ENCODE results near the gene COL5A3. TPM values are rescaled to one million over a fixed set of nuclear protein-coding genes. Genes with fewer than 3 reads are reported as not detected.

The COL5A3 gene
- total and polyA plus RNA-seq, 2 experiments from 2014 or later = 1.0 to 1.2 TPM

DNA sequence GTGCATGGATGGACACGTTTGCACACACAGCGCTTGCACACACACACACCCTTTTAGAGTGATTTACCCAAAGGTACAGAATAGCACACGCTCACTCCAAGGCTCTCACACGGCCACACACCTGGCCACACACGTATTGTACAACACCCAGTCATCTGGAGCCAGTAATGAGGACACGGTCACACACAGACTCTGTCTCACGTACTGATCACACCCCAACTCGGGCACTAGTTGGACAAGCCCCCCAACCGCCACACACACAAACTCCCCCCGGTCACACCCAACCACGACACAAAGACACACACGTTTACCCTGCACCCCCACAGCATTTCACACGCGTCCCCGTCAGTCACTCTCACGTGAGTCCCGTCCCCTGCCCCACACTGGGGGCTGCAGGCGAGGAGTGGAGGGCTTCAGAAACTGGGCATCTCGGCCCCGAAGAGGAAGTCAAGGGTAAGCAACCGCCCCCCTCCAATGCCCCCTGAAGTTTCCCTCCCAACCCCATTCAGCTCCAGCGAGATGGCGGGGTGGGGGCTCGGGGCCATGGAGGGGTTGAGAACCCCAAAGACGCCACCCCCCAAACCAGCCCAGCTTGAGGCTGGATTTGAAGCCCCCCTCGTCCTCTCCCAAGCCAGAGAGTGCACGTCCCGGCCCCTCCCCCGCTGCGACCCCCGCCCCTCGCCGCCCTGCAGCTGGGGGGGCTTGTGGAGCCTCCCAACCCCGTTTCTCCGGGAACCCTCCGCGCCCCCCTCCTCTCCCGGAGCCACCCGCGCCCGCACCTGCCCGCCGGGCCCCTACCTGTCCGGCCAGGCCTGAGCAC lies 74.6 kb downstream of the COL5A3 start:
- Mint-ChIP-seq H3K36me3 (ENCODE audit: low read depth) (peaks cover 8% of the 10 kb centered on the region), H3K4me1 (peaks cover 29% of the 10 kb centered on the region), H3K4me3 (peak overlapping the region; percentile 92), H3K27me3 (ENCODE audit: insufficient read depth, low read depth, poor library complexity) (peaks cover 23% of the 10 kb centered on the region), H3K9me3 (peaks cover under 1% of the 10 kb centered on the region; the same call in 1 of the 3 replicates), H3K27ac (peak overlapping the region; percentile 77)
- ATAC-seq = peak; percentile 1; the same call in 2 of the 3 replicates
- peaks cover 13% of the 10 kb centered on the region for H3K4me1 ChIP-seq (ENCODE audit: insufficient read depth)
- peaks cover 39% of the 10 kb centered on the region for H3K79me2 ChIP-seq (replicated peaks; ENCODE audit: insufficient read depth)
- peak; percentile 9 for TF ChIP-seq POLR2AphosphoS5 (IDR thresholded peaks at IDR 0.05; ENCODE audit: low read depth)
- TF ChIP-seq, protein P1, sequence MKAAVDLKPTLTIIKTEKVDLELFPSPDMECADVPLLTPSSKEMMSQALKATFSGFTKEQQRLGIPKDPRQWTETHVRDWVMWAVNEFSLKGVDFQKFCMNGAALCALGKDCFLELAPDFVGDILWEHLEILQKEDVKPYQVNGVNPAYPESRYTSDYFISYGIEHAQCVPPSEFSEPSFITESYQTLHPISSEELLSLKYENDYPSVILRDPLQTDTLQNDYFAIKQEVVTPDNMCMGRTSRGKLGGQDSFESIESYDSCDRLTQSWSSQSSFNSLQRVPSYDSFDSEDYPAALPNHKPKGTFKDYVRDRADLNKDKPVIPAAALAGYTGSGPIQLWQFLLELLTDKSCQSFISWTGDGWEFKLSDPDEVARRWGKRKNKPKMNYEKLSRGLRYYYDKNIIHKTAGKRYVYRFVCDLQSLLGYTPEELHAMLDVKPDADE (IDR thresholded peaks at IDR 0.05) = no peak
- peak overlapping the region; percentile 45; the same call in 1 of the 2 replicates for H3K27ac ChIP-seq (ENCODE audit: low read depth)
- peak overlapping the region; percentile 90 for H3K4me2 ChIP-seq
- H3K4me3 ChIP-seq = peak overlapping the region; percentile 93
- peaks cover 29% of the 10 kb centered on the region for H4K20me1 ChIP-seq (replicated peaks; ENCODE audit: insufficient read depth)
- H3K36me3 ChIP-seq (ENCODE audit: insufficient read depth) = no peaks in the 10 kb centered on the region
- peak; percentile 44 for DNase-seq (ENCODE audit: low spot score)
- peaks cover 5% of the 10 kb centered on the region; the same call in 1 of the 2 replicates for H3K9me2 ChIP-seq (ENCODE audit: insufficient read depth)
- H2AFZ ChIP-seq = no peak overlapping the region
- peaks cover 9% of the 10 kb centered on the region; the same call in 1 of the 2 replicates for H3F3A ChIP-seq (replicated peaks; ENCODE audit: low read depth)
- H3K27me3 ChIP-seq (ENCODE audit: insufficient read depth) = no peaks in the 10 kb centered on the region

DNA sequence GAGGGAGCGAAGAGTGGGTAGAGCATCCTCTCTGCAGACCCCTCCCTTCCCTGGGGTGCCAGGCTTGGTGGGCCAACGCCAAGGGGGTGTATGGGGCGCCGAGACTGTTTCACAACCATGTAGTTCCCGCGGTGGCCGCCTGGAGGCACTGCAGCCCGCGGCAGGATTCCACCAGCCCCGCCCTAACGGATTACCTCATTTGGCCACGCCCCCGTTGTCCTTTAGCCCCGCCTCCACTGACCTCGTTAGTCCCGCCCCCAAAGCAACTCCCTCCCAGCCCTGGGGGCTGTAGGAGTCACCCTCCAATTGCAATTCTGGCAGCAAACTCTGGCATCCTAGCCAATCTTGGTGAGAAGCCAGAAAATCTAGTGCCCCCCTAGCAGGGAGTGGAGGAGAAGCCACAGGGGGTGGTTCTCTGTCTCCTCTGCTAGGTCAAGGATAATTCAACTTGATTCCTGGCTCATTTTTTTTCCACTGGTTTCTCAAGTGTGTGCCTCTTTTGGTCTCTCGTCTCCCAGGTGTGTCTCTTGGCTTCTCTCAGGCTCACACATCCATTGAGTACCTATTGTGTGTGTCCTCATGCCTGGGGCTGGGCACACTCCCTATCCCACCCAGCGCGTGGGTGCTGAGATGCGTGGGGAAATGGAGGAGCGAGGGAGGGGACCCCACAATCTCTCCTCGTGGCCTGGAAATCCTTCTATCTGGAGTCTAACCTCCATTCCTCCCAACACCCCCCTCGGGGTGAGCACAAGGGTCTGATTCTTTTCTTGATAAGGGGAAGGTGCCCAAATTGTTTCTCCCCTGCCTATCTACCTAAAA lies 76.0 kb downstream of the COL5A3 start:
- no peaks in the 10 kb centered on the region; the same call in 2 of the 3 replicates for H3K9me3 Mint-ChIP-seq

More for the DNA sequence above, 76.0 kb downstream of the COL5A3 start:
- Histone ChIP-seq H3K79me2 (replicated peaks; ENCODE audit: insufficient read depth) (peaks cover 53% of the 10 kb centered on the region), H3K4me3 (peak overlapping the region; percentile 93), H3K9me2 (ENCODE audit: insufficient read depth) (peaks cover 5% of the 10 kb centered on the region; the same call in 1 of the 2 replicates), H3K4me2 (peak overlapping the region; percentile 90), H3K36me3 (ENCODE audit: insufficient read depth) (no peaks in the 10 kb centered on the region), H3K4me1 (ENCODE audit: insufficient read depth) (peaks cover 13% of the 10 kb centered on the region), H3F3A (replicated peaks; ENCODE audit: low read depth) (peaks cover 9% of the 10 kb centered on the region), H2AFZ (no peak overlapping the region), H3K27ac (ENCODE audit: low read depth) (peak overlapping the region; percentile 90), H3K27me3 (ENCODE audit: insufficient read depth) (no peaks in the 10 kb centered on the region), H4K20me1 (replicated peaks; ENCODE audit: insufficient read depth) (peaks cover 41% of the 10 kb centered on the region)
- peaks cover 26% of the 10 kb centered on the region for H3K4me1 Mint-ChIP-seq
- H3K4me3 Mint-ChIP-seq = peak overlapping the region; percentile 92
- TF ChIP-seq, protein P2, sequence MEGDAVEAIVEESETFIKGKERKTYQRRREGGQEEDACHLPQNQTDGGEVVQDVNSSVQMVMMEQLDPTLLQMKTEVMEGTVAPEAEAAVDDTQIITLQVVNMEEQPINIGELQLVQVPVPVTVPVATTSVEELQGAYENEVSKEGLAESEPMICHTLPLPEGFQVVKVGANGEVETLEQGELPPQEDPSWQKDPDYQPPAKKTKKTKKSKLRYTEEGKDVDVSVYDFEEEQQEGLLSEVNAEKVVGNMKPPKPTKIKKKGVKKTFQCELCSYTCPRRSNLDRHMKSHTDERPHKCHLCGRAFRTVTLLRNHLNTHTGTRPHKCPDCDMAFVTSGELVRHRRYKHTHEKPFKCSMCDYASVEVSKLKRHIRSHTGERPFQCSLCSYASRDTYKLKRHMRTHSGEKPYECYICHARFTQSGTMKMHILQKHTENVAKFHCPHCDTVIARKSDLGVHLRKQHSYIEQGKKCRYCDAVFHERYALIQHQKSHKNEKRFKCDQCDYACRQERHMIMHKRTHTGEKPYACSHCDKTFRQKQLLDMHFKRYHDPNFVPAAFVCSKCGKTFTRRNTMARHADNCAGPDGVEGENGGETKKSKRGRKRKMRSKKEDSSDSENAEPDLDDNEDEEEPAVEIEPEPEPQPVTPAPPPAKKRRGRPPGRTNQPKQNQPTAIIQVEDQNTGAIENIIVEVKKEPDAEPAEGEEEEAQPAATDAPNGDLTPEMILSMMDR (conservative IDR thresholded peaks at IDR 0.05; ENCODE audit: low read depth in 2 of 2) = peak; percentile 79 to 87
- no peak for TF ChIP-seq EZH2 (IDR thresholded peaks at IDR 0.05; ENCODE audit: low read depth, unreplicated experiment)
- peak; percentile 42; the same call in 1 of the 2 replicates for TF ChIP-seq POLR2AphosphoS5 (IDR thresholded peaks at IDR 0.05; ENCODE audit: low read depth)
- peak; percentile 73 for TF ChIP-seq CREB1 (CRISPR knock-in tag; IDR thresholded peaks at IDR 0.05; ENCODE audit: low read depth)
- TF ChIP-seq NANOG (IDR thresholded peaks at IDR 0.05; ENCODE audit: borderline replicate concordance) = no peak
- DNase-seq (ENCODE audit: low spot score) (peak; percentile 95), ATAC-seq (peak; percentile 43)
- peaks cover 23% of the 10 kb centered on the region for H3K27me3 Mint-ChIP-seq (ENCODE audit: insufficient read depth, low read depth, poor library complexity)
- no peak overlapping the region for H3K27ac Mint-ChIP-seq
- H3K36me3 Mint-ChIP-seq (ENCODE audit: low read depth) = peaks cover 13% of the 10 kb centered on the region
